HepG2 (cell line): ENCODE data around the gene RASIP1.

Experiments used
- CC2D1A ChIP-seq: sonication (generic); formaldehyde crosslinking; IDR thresholded peaks from 2 replicates; pipeline ENCODE4 v1.8.1; 2023; ENCODE audit warnings: mild to moderate bottlenecking, missing genetic modification reagents
- FOXA1 ChIP-seq, 2 experiments: fragments of 450-650 bp in 1 of 2; sonication (generic) in 1 of 2; formaldehyde crosslinking in 1 of 2; IDR thresholded peaks; 2 replicates each; pipeline versions ENCODE4 v1.4.0 to v1.6.1; 2016 to 2020; ENCODE audit warnings: missing genetic modification reagents in 1 of 2
- FOXM1 ChIP-seq: sonication (generic); formaldehyde crosslinking; IDR thresholded peaks from 2 replicates; pipeline ENCODE4 v1.5.0; 2020; ENCODE audit warnings: missing genetic modification reagents
- NFE2L2 ChIP-seq: fragments of 150-350 bp; IDR thresholded peaks from 2 replicates; pipeline ENCODE4 v1.6.1; 2014; ENCODE audit warnings: low read length
- POLR2A ChIP-seq, 2 experiments: IDR thresholded peaks; 2 replicates each; pipeline ENCODE4 v1.6.1; 2011; ENCODE audit warnings: low read depth in 2 of 2, low read length in 2 of 2, mild to moderate bottlenecking in 1 of 2, moderate library complexity in 1 of 2; ENCODE audit not compliant: insufficient read depth in 1 of 2
- RNF219 ChIP-seq: sonication (generic); formaldehyde crosslinking; IDR thresholded peaks from 2 replicates; pipeline ENCODE4 v1.5.0; 2020; ENCODE audit warnings: mild to moderate bottlenecking, missing genetic modification reagents
- RXRA ChIP-seq: sonication (generic); formaldehyde crosslinking; IDR thresholded peaks from 2 replicates; pipeline ENCODE4 v1.5.1; 2020; ENCODE audit warnings: missing genetic modification reagents
- TGIF2 ChIP-seq: IDR thresholded peaks from 2 replicates; pipeline ENCODE4 v1.6.1; 2016; ENCODE audit warnings: control low read depth, missing compliant biosample characterization
- XRCC5 ChIP-seq: fragments of 200-400 bp; formaldehyde crosslinking; optimal IDR thresholded peaks from 2 replicates; pipeline ENCODE3; 2017; ENCODE audit warnings: mild to moderate bottlenecking, low read length
- ZNF598 ChIP-seq: sonication (generic); formaldehyde crosslinking; IDR thresholded peaks from 2 replicates; pipeline ENCODE4 v1.5.1; 2020; ENCODE audit warnings: mild to moderate bottlenecking, missing genetic modification reagents, borderline replicate concordance
- ZNF773 ChIP-seq: sonication (generic); formaldehyde crosslinking; IDR thresholded peaks from 2 replicates; pipeline ENCODE4 v1.4.0; 2020; ENCODE audit warnings: missing genetic modification reagents, borderline replicate concordance
- ZSCAN25 ChIP-seq: sonication (generic); formaldehyde crosslinking; IDR thresholded peaks from 2 replicates; pipeline ENCODE4 v1.8.0; 2022; ENCODE audit warnings: mild to moderate bottlenecking, missing genetic modification reagents

- no peak for TF ChIP-seq CC2D1A (CRISPR knock-in tag)
- TF ChIP-seq RNF219 (CRISPR knock-in tag): no peak
- TF ChIP-seq ZSCAN25 (CRISPR knock-in tag): no peak
- no peak for TF ChIP-seq ZNF598 (CRISPR knock-in tag)
- no peak for TF ChIP-seq NFE2L2
- TF ChIP-seq RXRA (CRISPR knock-in tag): no peak
- TF ChIP-seq POLR2A (IDR thresholded peaks at IDR 0.05; ENCODE audit: insufficient read depth in 1 of 2, low read depth in 2 of 2, low read length in 2 of 2): no peak
- no peak for TF ChIP-seq FOXM1 (CRISPR knock-in tag)
- no peak for TF ChIP-seq TGIF2 (CRISPR knock-in tag)
- TF ChIP-seq FOXA1 (IDR thresholded peaks at IDR 0.05): no peak
- no peak for TF ChIP-seq FOXA1 (CRISPR knock-in tag; IDR thresholded peaks at IDR 0.05)
- TF ChIP-seq XRCC5: no peak
- TF ChIP-seq ZNF773 (CRISPR knock-in tag): no peak
Measured at GRCh38 chr19:48751845-48752495, 11.6 kb upstream of the RASIP1 start.
